ENCODE data around the gene TARDBP. TPM values are rescaled to one million over a fixed set of nuclear protein-coding genes. Genes with fewer than 3 reads are reported as not detected.

TARDBP gene
- total and polyA plus RNA-seq, 9 of the 15 experiments (the other 6 are each of a cell fraction or from before 2014, with no cell fraction given): 122 to 515 (median 243) TPM

GRCh38 chr1:11059155-11059967 is 46.9 kb downstream of the TARDBP start (continued):
- TF ChIP-seq ATF1 (CRISPR knock-in tag; IDR thresholded peaks at IDR 0.05) (no peak), ATF1 (tag; IDR thresholded peaks at IDR 0.05) (no peak), ZNF785 (CRISPR knock-in tag; IDR thresholded peaks at IDR 0.05) (no peak), SMARCA5 (IDR thresholded peaks at IDR 0.05) (no peak), XRCC4 (IDR thresholded peaks at IDR 0.05; ENCODE audit: extremely low read depth, insufficient read depth, insufficient read length) (no peak), BCOR (IDR thresholded peaks at IDR 0.05) (no peak), PTRF (tag; IDR thresholded peaks at IDR 0.05) (no peak), MEF2D (tag; conservative IDR thresholded peaks at IDR 0.05; ENCODE audit: low read depth) (no peak), ZNF121 (CRISPR knock-in tag; conservative IDR thresholded peaks at IDR 0.05) (no peak), CCAR2 (IDR thresholded peaks at IDR 0.05; ENCODE audit: low read depth, low read length) (no peak), ATF7 (IDR thresholded peaks at IDR 0.05) (no peak), GABPB2 (CRISPR knock-in tag; conservative IDR thresholded peaks at IDR 0.05) (no peak), CBX8 (IDR thresholded peaks at IDR 0.05; ENCODE audit: borderline replicate concordance, extremely low read depth, low read depth, low read length, poor library complexity, severe bottlenecking) (no peak), SNRNP70 (optimal IDR thresholded peaks at IDR 0.05; ENCODE audit: low read depth, low read length) (no peak), U2AF2 (optimal IDR thresholded peaks at IDR 0.05; ENCODE audit: low read depth, low read length) (no peak), ELK1 (CRISPR knock-in tag; IDR thresholded peaks at IDR 0.05) (no peak), TBL1XR1 (IDR thresholded peaks at IDR 0.05; ENCODE audit: low read length in 2 of 2) (no peak), MED1 (CRISPR knock-in tag; IDR thresholded peaks at IDR 0.05; ENCODE audit: borderline replicate concordance) (no peak), HNRNPK (IDR thresholded peaks at IDR 0.05; ENCODE audit: low read depth, low read length, poor library complexity, severe bottlenecking) (no peak), ZBTB49 (CRISPR knock-in tag; IDR thresholded peaks at IDR 0.05; ENCODE audit: borderline replicate concordance) (no peak), NBN (IDR thresholded peaks at IDR 0.05; ENCODE audit: low read depth) (no peak), NFXL1 (CRISPR knock-in tag; IDR thresholded peaks at IDR 0.05) (no peak), ZEB2 (IDR thresholded peaks at IDR 0.05) (no peak), YBX1 (IDR thresholded peaks at IDR 0.05) (no peak), ETV5 (CRISPR knock-in tag; IDR thresholded peaks at IDR 0.05; ENCODE audit: low read depth) (peak; percentile 40; the same call in 1 of the 2 replicates)

Data from K562 (cell line).